NCI-H146 (cell line): ENCODE data around the gene C20orf173.
"Not testable (repeated sequence)": the region's sequence is repeated elsewhere in the genome, so short reads cannot be mapped to it uniquely, and the experiment has no call there.

Experiments used
- DNase-seq: peaks from one replicate; lab custom pipeline; 2025; lab: John Stamatoyannopoulos, UW

Gene C20orf173, protein sequence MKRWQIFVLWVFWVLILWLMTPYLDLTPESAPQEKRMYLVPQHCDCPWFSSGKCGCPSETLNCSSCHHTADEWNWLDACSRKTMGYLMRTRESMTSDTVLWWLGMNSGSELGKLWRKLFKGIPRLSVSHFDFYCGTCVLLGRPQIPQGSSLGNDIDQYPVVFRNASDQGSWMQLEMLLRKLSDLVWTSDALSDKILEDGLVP

DNA sequence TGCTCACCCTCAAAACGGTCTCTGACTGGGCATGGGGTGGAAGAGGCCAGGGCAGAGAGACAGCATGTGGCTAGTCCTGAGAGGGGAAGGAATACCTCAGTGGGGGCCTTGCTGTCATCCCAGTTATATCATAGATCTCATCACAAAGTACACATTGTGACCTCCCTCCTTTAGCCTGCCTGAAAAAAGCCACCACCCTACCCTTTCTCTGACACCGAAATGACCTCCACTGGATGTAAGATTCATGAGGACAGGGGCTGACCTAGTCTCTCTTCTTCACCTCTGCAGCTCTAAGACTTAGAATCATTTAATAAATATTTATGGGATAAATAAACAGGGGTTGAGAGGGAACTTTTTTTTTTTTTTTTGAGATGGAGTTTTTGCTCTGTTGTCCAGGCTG is at the start of gene C20orf173:
TSS of gene C20orf173 (minus strand) at position 101 of the 400 bp plus-strand sequence. CDS start 279 bp downstream, outside the sequence.
- DNase-seq, result no peak

DNA sequence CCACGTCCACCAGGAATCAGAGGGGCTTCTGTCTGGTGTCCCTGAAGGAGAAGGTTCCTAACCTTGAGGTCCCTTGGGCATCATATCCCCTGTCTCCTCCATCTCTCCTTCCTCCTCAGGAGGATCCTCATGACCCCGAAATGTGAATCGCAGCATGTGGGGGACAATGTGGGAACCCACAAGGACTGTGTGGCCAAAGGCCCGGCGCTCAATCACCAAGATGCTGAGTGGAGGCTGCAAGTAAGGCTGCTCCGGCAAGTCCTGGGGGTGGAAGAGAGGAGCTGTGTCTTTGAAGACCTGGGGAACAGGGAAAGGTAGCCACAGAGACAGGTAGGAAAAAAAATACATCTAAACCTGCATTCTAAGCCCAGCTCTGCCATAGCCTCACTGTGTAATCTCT is 49.7 kb upstream of the C20orf173 start:
- DNase-seq, result no peak

GRCh38 chr20:35578469-35578868 is 49.0 kb upstream of the C20orf173 start:
- DNase-seq, result no peak

- no peak for DNase-seq
These were observed 47.4 kb upstream of the C20orf173 start for GRCh38 chr20:35576816-35577215.

DNA sequence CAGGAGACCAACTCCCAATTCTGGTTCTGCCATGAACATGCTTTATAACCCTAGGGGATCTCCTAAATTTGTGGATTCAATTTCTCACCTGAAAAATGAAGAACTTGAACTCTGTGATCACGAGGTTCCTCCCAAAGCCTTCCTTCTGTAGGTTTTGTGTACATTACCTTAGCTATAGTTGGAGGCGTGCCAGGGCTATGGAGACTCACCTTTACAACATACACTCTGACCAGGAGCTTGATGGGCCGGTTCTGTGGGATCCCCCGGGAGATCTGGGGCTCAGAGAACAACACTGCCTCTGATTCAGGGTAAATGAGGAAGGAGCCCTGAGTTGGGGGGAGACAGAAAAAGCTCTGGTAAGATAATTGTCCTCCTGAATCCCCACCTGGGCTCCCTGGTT is 46.5 kb upstream of the C20orf173 start:
- peak; percentile 26 for DNase-seq

GRCh38 chr20:35572838-35573237 is 43.4 kb upstream of the C20orf173 start:
- DNase-seq, result no peak

DNA sequence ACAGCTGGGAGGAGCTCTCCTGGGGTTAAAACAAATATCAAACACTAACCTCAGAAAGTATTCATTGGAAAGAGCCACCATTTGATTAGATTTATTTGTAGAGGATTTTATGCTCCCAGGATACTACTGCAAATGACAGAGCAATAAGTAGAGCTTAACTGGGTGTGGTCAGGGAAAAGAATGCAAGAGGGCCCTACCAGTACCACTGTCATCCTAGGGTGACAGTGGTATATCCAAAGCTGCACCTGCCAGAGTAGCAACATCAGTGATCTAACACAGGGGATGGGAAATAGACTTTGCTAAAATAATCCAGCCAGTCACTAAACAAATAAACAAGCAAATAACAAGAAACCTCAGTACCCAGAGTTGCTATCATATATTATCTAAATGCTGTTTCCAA is 42.1 kb upstream of the C20orf173 start:
- DNase-seq, result peak; percentile 25

DNA sequence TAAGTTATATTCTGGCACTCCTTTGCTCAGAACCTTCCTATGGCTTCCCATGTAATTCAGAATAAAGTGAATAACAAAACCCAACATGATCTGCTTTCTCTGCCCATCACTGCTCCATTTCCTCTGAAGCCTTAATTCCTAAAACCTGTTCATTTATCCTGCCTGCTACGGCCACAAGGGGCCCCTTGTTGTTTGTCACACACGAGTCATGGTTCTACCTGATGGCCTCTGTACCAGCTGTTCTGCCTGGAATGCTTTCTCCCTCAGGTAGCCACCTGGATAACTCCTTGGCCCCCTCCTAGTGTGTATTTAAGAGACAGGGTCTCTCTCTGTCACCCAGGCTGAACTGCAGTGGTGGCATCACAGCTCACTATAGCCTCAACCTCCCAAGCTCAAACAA is 39.2 kb upstream of the C20orf173 start:
- peak; percentile 52 for DNase-seq

GRCh38 chr20:35564905-35565304 is 35.5 kb upstream of the C20orf173 start:
- no peak for DNase-seq

GRCh38 chr20:35563834-35564233 is 34.4 kb upstream of the C20orf173 start:
- no peak for DNase-seq

DNA sequence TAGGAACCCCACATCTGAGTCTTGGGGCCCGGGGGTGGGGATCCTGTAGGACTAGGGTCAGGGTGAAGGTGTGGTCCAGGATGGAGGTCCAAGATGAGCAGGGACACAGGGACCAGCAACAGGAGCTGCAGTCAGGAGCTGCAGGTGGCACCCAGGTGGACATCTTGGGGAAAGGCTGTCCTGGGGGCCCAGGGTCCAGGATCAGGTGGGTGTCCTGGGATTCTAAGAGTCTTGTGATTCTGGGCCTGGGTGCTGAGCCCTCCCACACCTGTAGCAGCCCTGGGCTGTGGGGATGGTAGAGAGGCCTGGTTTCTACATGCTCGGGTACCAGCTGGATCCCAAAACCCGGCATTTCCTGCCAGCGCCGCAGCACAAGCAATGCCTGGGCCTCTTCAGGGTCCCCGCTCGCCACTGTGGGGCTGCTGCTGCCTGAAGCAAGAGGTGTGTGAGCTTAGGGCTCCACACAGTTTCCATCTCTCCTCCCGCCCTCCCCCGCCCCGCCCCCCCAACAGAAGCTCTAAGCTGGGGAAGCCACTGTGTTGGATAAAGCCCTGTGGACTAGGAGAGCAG is 33.2 kb upstream of the C20orf173 start:
- no peak for DNase-seq

GRCh38 chr20:35561671-35562070 is 32.2 kb upstream of the C20orf173 start:
- DNase-seq, result peak; percentile 6

GRCh38 chr20:35561268-35561667 is 31.8 kb upstream of the C20orf173 start:
- DNase-seq, result peak; percentile 28

DNA sequence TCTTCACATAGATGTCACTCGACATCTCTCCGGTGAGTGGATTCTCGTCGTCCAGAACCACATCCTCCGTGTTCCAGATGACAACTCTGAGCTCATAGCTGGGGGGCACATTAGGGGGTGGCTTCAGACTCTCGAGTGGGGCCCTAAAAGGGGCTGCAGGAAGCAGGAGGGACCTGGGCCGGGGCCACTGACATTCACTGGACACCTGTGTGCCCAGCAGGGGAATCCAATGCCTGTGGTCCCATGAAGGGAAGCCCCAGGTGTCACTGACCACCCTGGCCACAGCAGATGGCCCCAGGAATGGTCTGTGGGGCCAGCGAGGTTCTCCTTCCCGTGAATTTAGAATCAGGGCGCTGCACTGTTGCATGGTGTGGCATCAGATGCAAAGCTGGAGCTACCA is 31.1 kb upstream of the C20orf173 start:
- DNase-seq, result no peak

DNA sequence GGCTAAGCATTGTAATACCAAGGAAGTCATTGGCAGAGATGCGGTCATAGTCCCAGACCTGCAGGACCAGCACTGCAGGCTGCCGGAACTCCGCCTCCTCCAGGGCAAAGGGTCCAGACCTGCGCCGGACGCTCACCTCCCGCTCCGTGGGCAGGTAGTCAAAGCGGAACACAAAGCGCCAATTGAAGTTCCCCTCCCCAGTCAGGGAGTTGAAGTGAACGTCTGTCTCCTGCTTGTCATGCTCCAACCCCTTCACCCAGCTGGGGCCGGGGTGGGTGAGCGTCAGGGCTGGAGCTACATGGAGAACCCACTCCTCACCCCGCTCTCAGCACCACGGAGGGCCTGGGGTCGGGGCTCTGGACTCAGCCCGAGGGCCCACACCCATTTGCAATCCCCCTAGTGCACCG is 30.7 kb upstream of the C20orf173 start:
- DNase-seq, result no peak

DNA sequence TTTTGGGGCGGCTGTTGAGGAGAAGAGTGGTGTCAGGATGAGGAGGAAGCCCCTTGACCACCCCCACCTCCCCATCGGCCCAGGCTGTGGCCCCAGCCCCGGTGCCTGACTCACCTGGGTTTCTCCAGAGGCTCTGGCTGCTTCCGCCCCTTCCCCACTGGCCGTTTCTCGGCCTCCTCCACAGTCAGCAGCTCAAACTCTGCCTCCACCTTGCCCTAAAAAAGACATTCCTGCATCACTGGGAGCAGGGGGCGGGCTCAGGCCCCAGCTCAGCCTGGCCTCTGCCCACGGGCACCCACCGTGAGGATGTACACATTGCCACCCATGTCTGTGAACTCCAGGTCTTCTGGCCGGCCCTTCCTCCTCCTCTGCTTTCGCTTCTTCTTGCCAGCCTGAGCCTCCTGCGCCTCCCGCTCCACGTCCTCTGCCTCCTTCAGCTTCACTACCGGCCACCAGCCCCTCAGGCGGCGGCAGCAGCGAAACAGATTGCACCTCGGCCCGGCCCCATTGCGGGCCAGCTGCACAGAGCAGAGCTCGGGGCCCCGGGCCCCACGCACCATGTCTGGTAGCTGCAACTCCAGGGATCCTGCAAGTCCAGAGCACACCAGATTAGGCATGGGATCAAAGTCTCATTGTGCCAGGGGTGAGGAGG is 29.7 kb upstream of the C20orf173 start:
- no peak for DNase-seq

- no peak for DNase-seq
These were observed 29.0 kb upstream of the C20orf173 start for GRCh38 chr20:35558451-35558850.

DNA sequence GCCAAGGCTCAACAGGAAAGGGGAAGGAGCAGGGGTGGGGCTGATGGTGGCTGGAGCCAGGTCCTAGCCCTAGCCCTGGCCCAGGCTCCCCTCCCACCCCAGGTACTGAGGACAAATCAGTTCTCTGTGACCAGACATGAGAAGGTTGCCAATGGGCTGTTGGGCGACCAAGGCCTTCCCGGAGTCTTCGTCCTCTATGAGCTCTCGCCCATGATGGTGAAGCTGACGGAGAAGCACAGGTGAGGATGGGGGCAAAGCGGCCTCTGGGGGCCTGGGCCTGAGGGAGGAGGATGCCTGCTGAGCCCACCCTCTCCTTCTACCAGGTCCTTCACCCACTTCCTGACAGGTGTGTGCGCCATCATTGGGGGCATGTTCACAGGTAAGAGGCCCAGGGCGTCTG is 27.4 kb upstream of the C20orf173 start:
- no peak for DNase-seq

DNA sequence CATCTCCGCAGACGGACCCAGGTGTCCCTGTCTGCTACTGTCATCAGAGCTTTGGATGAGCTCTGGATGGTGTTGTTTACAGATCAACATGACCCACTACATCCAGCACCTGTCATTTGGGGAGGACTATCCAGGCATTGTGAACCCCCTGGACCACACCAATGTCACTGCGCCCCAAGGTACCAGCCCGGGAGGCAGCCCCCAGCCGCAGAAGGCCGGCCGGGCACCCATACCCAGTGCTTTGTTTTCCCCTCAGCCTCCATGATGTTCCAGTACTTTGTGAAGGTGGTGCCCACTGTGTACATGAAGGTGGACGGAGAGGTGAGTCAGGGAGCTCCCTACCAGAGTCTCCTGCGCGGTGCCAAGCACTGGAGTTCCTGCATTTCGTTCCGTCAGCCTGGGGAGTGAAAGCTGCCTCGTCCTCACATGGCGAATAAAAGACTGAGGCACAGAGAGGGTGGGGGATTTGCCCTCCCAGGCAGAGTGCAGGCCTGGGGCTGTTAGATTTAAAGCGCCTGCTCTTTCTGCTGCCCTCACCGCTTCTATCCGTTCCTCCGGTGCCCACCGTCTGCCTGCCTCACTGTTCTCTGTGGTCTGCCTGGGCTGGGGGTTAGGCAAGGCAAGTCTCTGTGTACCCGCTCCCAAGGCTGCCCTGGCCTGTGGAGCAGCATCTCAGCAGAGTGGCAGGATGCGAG is 26.6 kb upstream of the C20orf173 start:
- DNase-seq, result no peak

DNA sequence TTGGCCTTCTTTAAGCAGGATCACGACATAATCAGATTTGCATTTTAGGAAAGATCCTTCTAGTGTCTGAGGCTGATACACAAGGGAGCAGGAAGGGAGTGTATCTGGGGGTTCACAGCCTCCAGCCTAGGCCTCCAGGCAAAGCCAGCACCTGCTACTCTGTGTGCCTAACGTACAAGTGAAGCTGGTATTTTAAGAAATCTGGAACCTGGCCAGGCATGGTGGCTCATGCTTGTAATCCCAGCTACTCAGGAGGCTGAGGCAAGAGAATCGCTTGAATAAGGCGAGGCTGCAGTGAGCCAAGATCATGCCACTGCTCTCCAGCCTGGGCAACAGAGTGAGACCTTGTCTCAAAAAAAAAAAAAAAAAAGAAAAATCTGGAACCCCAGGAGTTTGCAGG is 26.0 kb upstream of the C20orf173 start:
- DNase-seq, result not testable (repeated sequence)

GRCh38 chr20:35552914-35553313 is 23.5 kb upstream of the C20orf173 start:
- no peak for DNase-seq

DNA sequence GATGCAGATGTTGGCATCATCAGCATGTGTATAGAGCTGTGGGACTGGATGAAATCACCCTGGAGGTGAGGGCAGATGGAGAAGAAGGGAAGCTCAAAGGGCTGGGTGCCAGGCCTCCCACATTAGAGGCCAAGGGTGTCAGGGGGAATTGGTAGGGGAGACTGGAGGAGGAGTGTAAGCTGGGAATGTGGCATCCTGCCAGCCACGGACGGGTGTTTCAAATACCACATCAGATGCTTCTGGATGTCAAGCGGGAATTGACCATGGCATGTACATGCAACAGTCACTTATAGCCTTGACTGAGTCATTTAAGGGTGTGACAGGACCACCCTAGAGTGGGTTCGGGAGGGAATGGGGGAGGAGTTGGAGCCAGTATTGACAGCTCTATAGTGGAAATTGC is 22.1 kb upstream of the C20orf173 start:
- DNase-seq, result no peak

GRCh38 chr20:35547329-35547728 is 17.9 kb upstream of the C20orf173 start:
- DNase-seq, result no peak
